OCI-LY7 (cell line): Measurements from ENCODE around the gene RAPGEF4. TPM values are rescaled to one million over a fixed set of nuclear protein-coding genes. Genes with fewer than 3 reads are reported as not detected.

Experiments
- BruUV-seq: library from RNA; stranded (reverse); fragments of 400-500 nt; replicated peaks from 2 replicates; lab custom pipeline; 2021; lab: Mats Ljungman, UMichigan
- CTCF ChIA-PET: fragments of 300-600 bp; sonication (Branson Sonifier 250); formaldehyde crosslinking; loops from one replicate; lab custom pipeline; 2022; ENCODE audit warnings: antibody characterized with exemption; ENCODE audit not compliant: unreplicated experiment; lab: Charles Lee
- POLR2A ChIA-PET: fragments of 300-600 bp; sonication (Branson Sonifier 250); formaldehyde crosslinking; loops from one replicate; lab custom pipeline; 2022; ENCODE audit warnings: antibody characterized with exemption; lab: Charles Lee
- DNase-seq: peaks from one replicate; pipeline ENCODE4 v3.0.0-alpha.2; 2015; ENCODE audit warnings: low spot score
- H2AFZ ChIP-seq: fragments of 200-600 bp; sonication (generic), shearing (Covaris generic); 2 replicates; pipeline ENCODE4 v1.6.1; 2014; ENCODE audit warnings: mild to moderate bottlenecking, antibody characterized with exemption, low read length, moderate library complexity
- H3K27ac ChIP-seq: fragments of 200-600 bp; sonication (generic); 2 replicates; pipeline ENCODE4 v1.5.1; 2014; ENCODE audit warnings: mixed run types, low read depth, mild to moderate bottlenecking, moderate library complexity, low read length, inconsistent platforms; ENCODE audit not compliant: poor library complexity, severe bottlenecking
- H3K36me3 ChIP-seq: fragments of 200-600 bp; sonication (generic); 2 replicates; pipeline ENCODE4 v1.6.1; 2014; ENCODE audit warnings: mild to moderate bottlenecking, antibody characterized with exemption, low read length, moderate library complexity, mixed read lengths; ENCODE audit not compliant: insufficient read depth
- H3K4me1 ChIP-seq: fragments of 200-600 bp; sonication (generic); 2 replicates; pipeline ENCODE4 v1.5.1; 2014; ENCODE audit warnings: mild to moderate bottlenecking, low read length; ENCODE audit not compliant: insufficient read depth, poor library complexity, severe bottlenecking
- H3K4me2 ChIP-seq: fragments of 200-600 bp; sonication (generic); 2 replicates; pipeline ENCODE4 v1.6.1; 2014; ENCODE audit warnings: mild to moderate bottlenecking, low read length
- H3K4me3 ChIP-seq: fragments of 200-600 bp; sonication (generic); 2 replicates; pipeline ENCODE4 v1.5.1; 2014; ENCODE audit warnings: mild to moderate bottlenecking, low read depth, low read length; ENCODE audit not compliant: poor library complexity, severe bottlenecking
- H3K79me2 ChIP-seq: fragments of 200-600 bp; sonication (generic); 2 replicates; pipeline ENCODE4 v1.6.1; 2016; ENCODE audit warnings: low read depth, mild to moderate bottlenecking, low read length, moderate library complexity, mixed read lengths; ENCODE audit not compliant: insufficient read depth
- H3K9me2 ChIP-seq: fragments of 200-600 bp; sonication (generic); 2 replicates; pipeline ENCODE4 v1.6.1; 2016; ENCODE audit warnings: mild to moderate bottlenecking, low read length, mixed read lengths; ENCODE audit not compliant: insufficient read depth
- H3K9me3 ChIP-seq: fragments of 200-600 bp; sonication (generic); 2 replicates; pipeline ENCODE4 v1.6.1; 2014; ENCODE audit warnings: mild to moderate bottlenecking, mixed run types, low read length, mixed read lengths
- H4K20me1 ChIP-seq: fragments of 200-600 bp; sonication (generic); 2 replicates; pipeline ENCODE4 v1.6.1; 2014; ENCODE audit warnings: mild to moderate bottlenecking, antibody characterized with exemption, low read length, moderate library complexity, mixed read lengths; ENCODE audit not compliant: insufficient read depth
- CTCF ChIP-seq: fragments of 200-600 bp; sonication (generic); conservative IDR thresholded peaks from 2 replicates; pipeline ENCODE4 v1.5.1; 2014; ENCODE audit warnings: mild to moderate bottlenecking, antibody characterized with exemption, low read length, moderate library complexity, mixed read lengths
- EZH2phosphoT487 ChIP-seq: fragments of 200-600 bp; sonication (generic); IDR thresholded peaks from 2 replicates; pipeline ENCODE4 v1.6.1; 2018; ENCODE audit warnings: low read depth, borderline replicate concordance, mild to moderate bottlenecking, mixed run types, antibody characterized with exemption, low read length, moderate library complexity, mixed read lengths
- intact Hi-C: fragments of 100-400 bp; cut with micrococcal nuclease; formaldehyde crosslinking; loops from one replicate; pipeline ENCODE4 v1.10.0; 2022; ENCODE audit not compliant: unreplicated experiment
- total RNA-seq, 2 experiments: library from RNA; depleted of rRNA in 1 of 2; stranded (reverse); fragments of >200 nt in 1 of 2; shearing (Covaris generic) in 1 of 2; gene quantifications; 2 replicates each; pipeline ENCODE4 v1.2.3, GENCODE V29; 2014 to 2022

Gene RAPGEF4
- total RNA-seq, 2 experiments from 2014 or later = 0.22 to 0.55 TPM

- no peaks in the 10 kb centered on the region for H3K36me3 ChIP-seq
- no peaks in the 10 kb centered on the region for H3K9me2 ChIP-seq
- no peak overlapping the region for H3K27ac ChIP-seq
- no peaks in the 10 kb centered on the region for H3K79me2 ChIP-seq
- no peak overlapping the region for H3K4me2 ChIP-seq
- BruUV-seq = no TSS peak
- H3K9me3 ChIP-seq = no peaks in the 10 kb centered on the region
- ChIA-PET POLR2A (no interaction called here), CTCF (no interaction called here)
- no peaks in the 10 kb centered on the region for H3K4me1 ChIP-seq
- no peak overlapping the region for H3K4me3 ChIP-seq
- no peaks in the 10 kb centered on the region for H4K20me1 ChIP-seq
- no peak for TF ChIP-seq CTCF
- no peak for TF ChIP-seq EZH2phosphoT487
- no peak overlapping the region for H2AFZ ChIP-seq
- intact Hi-C loops = no loop called here
- no peak for DNase-seq
Measured at GRCh38 chr2:172887280-172887679, 151.6 kb downstream of the RAPGEF4 start.

GRCh38 chr2:172888714-172889669 lies 153.3 kb downstream of the RAPGEF4 start:
- Histone ChIP-seq H3K36me3 (no peaks in the 10 kb centered on the region), H3K4me2 (no peak overlapping the region), H3K4me3 (no peak overlapping the region), H3K27ac (no peak overlapping the region), H2AFZ (no peak overlapping the region), H4K20me1 (no peaks in the 10 kb centered on the region), H3K79me2 (no peaks in the 10 kb centered on the region), H3K4me1 (no peaks in the 10 kb centered on the region), H3K9me3 (no peaks in the 10 kb centered on the region), H3K9me2 (no peaks in the 10 kb centered on the region)
- TF ChIP-seq EZH2phosphoT487 (no peak), CTCF (no peak)
- BruUV-seq = no TSS peak
- no peak for DNase-seq
- intact Hi-C loops = no loop called here
- POLR2A ChIA-PET = interaction anchor here (0.7 to 1.2 kb wide), 2 partner anchors 18 to 35 kb away, joined by 3 read pairs; no protein-coding TSS in a partner anchor
- CTCF ChIA-PET = no interaction called here
